Measurements from ENCODE around the gene CTBS. TPM values are rescaled to one million over a fixed set of nuclear protein-coding genes. Genes with fewer than 3 reads are reported as not detected.

The CTBS gene
- total and polyA plus RNA-seq, 2 of the 13 experiments (the other 11 are each of a cell fraction or from before 2014, with no cell fraction given), result 4.7 to 12.4 TPM

DNA sequence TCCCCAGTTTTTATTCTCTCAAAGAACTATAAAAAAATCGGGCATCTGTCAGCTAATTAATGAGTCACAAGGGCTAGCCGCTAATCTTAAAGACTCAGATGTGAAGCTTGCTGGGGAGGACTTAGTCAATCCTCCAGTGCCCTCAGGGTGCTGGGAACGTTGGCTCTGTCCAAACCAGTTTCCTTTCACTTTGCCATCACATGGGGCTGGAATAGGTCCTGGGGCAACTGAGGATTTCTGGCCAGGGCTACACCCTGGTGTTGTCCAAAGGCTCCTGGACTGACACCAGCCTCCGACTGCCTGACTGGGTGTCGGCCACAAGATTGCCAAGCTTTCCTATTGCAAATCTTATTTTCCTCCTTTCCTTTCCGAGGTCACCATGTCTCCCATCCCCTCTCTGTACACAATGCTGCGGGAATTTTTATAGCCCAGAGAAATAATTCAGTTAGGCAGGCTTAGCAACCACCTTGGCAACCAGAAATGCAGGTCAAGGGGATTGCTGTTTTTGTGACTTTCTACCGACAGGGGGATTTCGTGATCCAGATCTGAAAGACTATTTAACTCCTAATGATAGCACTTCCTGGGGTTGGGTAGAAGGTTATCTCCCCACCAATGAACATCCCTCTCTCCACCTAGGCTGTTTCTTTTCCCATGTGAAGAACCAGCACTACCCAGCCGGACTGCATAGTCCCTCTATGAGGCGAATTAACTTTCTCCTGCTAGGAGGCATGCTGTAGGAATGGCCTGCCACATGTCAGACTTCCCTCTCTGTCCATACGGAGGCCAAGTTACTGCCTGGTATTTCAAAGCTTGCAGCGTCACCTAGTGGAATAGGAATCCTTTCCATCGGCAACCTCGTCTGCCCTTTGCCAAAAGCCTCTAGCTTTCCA lies 29.9 kb upstream of the CTBS start (continued):
- TF ChIP-seq, protein P1, sequence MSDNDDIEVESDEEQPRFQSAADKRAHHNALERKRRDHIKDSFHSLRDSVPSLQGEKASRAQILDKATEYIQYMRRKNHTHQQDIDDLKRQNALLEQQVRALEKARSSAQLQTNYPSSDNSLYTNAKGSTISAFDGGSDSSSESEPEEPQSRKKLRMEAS (IDR thresholded peaks at IDR 0.05), result peak; percentile 69
- TF ChIP-seq ELF3 (CRISPR knock-in tag; IDR thresholded peaks at IDR 0.05), result peak; percentile 53
- TF ChIP-seq, protein P2, sequence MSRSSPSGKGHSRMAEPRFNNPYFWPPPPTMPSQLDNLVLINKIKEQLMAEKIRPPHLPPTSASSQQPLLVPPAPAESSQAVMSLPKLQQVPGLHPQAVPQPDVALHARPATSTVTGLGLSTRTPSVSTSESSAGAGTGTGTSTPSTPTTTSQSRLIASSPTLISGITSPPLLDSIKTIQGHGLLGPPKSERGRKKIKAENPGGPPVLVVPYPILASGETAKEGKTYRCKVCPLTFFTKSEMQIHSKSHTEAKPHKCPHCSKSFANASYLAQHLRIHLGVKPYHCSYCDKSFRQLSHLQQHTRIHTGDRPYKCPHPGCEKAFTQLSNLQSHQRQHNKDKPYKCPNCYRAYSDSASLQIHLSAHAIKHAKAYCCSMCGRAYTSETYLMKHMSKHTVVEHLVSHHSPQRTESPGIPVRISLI (CRISPR knock-in tag; IDR thresholded peaks at IDR 0.05; ENCODE audit: borderline replicate concordance), result peak; percentile 48; the same call in 1 of the 2 replicates
- TF ChIP-seq MXI1 (IDR thresholded peaks at IDR 0.05; ENCODE audit: borderline replicate concordance, low read depth, low read length), result peak; percentile 36; the same call in 2 of the 3 replicates
- no peak for TF ChIP-seq ZNF530 (CRISPR knock-in tag; IDR thresholded peaks at IDR 0.05; ENCODE audit: low read depth)
- TF ChIP-seq, protein P3, sequence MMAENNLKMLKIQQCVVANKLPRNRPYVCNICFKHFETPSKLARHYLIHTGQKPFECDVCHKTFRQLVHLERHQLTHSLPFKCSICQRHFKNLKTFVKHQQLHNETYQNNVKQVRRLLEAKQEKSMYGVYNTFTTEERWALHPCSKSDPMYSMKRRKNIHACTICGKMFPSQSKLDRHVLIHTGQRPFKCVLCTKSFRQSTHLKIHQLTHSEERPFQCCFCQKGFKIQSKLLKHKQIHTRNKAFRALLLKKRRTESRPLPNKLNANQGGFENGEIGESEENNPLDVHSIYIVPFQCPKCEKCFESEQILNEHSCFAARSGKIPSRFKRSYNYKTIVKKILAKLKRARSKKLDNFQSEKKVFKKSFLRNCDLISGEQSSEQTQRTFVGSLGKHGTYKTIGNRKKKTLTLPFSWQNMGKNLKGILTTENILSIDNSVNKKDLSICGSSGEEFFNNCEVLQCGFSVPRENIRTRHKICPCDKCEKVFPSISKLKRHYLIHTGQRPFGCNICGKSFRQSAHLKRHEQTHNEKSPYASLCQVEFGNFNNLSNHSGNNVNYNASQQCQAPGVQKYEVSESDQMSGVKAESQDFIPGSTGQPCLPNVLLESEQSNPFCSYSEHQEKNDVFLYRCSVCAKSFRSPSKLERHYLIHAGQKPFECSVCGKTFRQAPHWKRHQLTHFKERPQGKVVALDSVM (CRISPR knock-in tag; IDR thresholded peaks at IDR 0.05), result 0 out of 2 replicates have a peak, but pooled peaks have one; percentile 37
- peak; percentile 28 for TF ChIP-seq ASH2L (IDR thresholded peaks at IDR 0.05; ENCODE audit: insufficient read length, low read depth, low read length)
- TF ChIP-seq FOXK2 (IDR thresholded peaks at IDR 0.05), result no peak
- no peak for TF ChIP-seq ZZZ3 (CRISPR knock-in tag; IDR thresholded peaks at IDR 0.05; ENCODE audit: borderline replicate concordance)
- peak; percentile 46; the same call in 1 of the 2 replicates for TF ChIP-seq KDM2A (CRISPR knock-in tag; IDR thresholded peaks at IDR 0.05; ENCODE audit: borderline replicate concordance, low read depth)
- TF ChIP-seq KDM3A (CRISPR knock-in tag; IDR thresholded peaks at IDR 0.05; ENCODE audit: low read depth), result peak; percentile 49; the same call in 1 of the 2 replicates
- TF ChIP-seq ARID3A (IDR thresholded peaks at IDR 0.05; ENCODE audit: low read depth, low read length), result 0 out of 2 replicates have a peak, but pooled peaks have one; percentile 34
- TF ChIP-seq ZSCAN31 (CRISPR knock-in tag; IDR thresholded peaks at IDR 0.05; ENCODE audit: low read depth), result no peak

Data from HepG2 (cell line).